Naive B cell (primary cell): ENCODE measurements around the gene UAP1L1. TPM values are rescaled to one million over a fixed set of nuclear protein-coding genes. Genes with fewer than 3 reads are reported as not detected.

Experiments used
- ATAC-seq, 2 donors: fragments of 150-1000 bp; cut with Tn5 transposase; 2 replicates each; pipeline ENCODE4 v1.10.0; 2021; ENCODE audit warnings: low read depth in 2 of 2, mild to moderate bottlenecking in 2 of 2, moderate library complexity in 2 of 2
- DNase-seq: peaks from one replicate; pipeline ENCODE4 v3.0.0; 2022
- H3K27ac Mint-ChIP-seq, 6 donors: one replicate each; pipeline ENCODE4 v1.8.0; 2020 to 2022; ENCODE audit warnings: mild to moderate bottlenecking in 6 of 6, mixed read lengths in 6 of 6, moderate library complexity in 5 of 6, inconsistent platforms in 2 of 6
- H3K27me3 Mint-ChIP-seq, 3 donors: one replicate each; pipeline ENCODE4 v1.8.0; 2021 to 2022; ENCODE audit warnings: mixed read lengths in 3 of 3, mild to moderate bottlenecking in 1 of 3
- H3K36me3 Mint-ChIP-seq, 2 donors: one replicate each; pipeline ENCODE4 v1.8.0; 2020 to 2022; ENCODE audit warnings: mixed read lengths in 2 of 2, inconsistent platforms in 1 of 2, mild to moderate bottlenecking in 1 of 2
- H3K4me1 Mint-ChIP-seq, 3 donors: one replicate each; pipeline ENCODE4 v1.8.0; 2020 to 2022; ENCODE audit warnings: mixed read lengths in 3 of 3, inconsistent platforms in 1 of 3, mild to moderate bottlenecking in 1 of 3, moderate library complexity in 1 of 3
- H3K4me3 Mint-ChIP-seq, 8 donors: one replicate each; pipeline ENCODE4 v1.8.0; 2020 to 2022; ENCODE audit warnings: mild to moderate bottlenecking in 8 of 8, mixed read lengths in 8 of 8, moderate library complexity in 8 of 8, inconsistent platforms in 2 of 8
- H3K9me3 Mint-ChIP-seq, 7 donors: one replicate each; pipeline ENCODE4 v1.8.0; 2020 to 2022; ENCODE audit warnings: mixed read lengths in 7 of 7, mild to moderate bottlenecking in 5 of 7, inconsistent platforms in 2 of 7, moderate library complexity in 1 of 7
- polyA plus RNA-seq, 6 donors: library from polyadenylated mRNA; unstranded; fragments of 300-500 nt; fragmentation: Illumina TruSeq; gene quantifications; one replicate each; pipeline ENCODE4 v1.2.3, GENCODE V29; 2021; ENCODE audit warnings: low read depth in 6 of 6

Gene UAP1L1
- polyA plus RNA-seq, 6 donors from 2014 or later: 1.7 to 6.1 (median 3.5) TPM

GRCh38 chr9:137046088-137046787 lies 31.1 kb upstream of the UAP1L1 start, which contains the start of gene NPDC1:
Gene NPDC1, minus strand, starts transcription at chr9:137046177. Its CDS starts 188 bp downstream, at chr9:137045989.
- Mint-ChIP-seq H3K4me3 (peak within 1 kb of the TSS in 6 of 8 donors; percentile 15 to 65 (median 52)), H3K9me3 (no peaks in the 10 kb centered on the region), H3K4me1 (peaks cover 9 to 20% (median 17%) of the 10 kb centered on the region in 3 donors), H3K27ac (peak within 1 kb of the TSS in 2 of 6 donors; percentile 37 to 51), H3K27me3 (peaks cover 9 to 80% (median 24%) of the 10 kb centered on the region in 3 donors), H3K36me3 (no peaks in the 10 kb centered on the region)
- DNase-seq: peak; percentile 80
- ATAC-seq: peak; percentile 87 to 93

- H3K27me3 Mint-ChIP-seq: peaks cover 9 to 75% (median 24%) of the 10 kb centered on the region in 3 donors
- no peak for ATAC-seq
- H3K9me3 Mint-ChIP-seq: no peaks in the 10 kb centered on the region
- peaks cover 9 to 20% (median 17%) of the 10 kb centered on the region in 3 donors for H3K4me1 Mint-ChIP-seq
- no peaks in the 10 kb centered on the region for H3K36me3 Mint-ChIP-seq
- H3K27ac Mint-ChIP-seq: peak overlapping the region in 1 of 6 donors; percentile 79
- no peak overlapping the region for H3K4me3 Mint-ChIP-seq
- no peak for DNase-seq
Observed at GRCh38 chr9:137048655-137049543, 28.4 kb upstream of the UAP1L1 start.

- Mint-ChIP-seq H3K27me3 (peaks cover 7 to 66% (median 20%) of the 10 kb centered on the region in 3 donors), H3K27ac (peak overlapping the region in 1 of 6 donors; percentile 79), H3K4me3 (no peak overlapping the region), H3K4me1 (peaks cover 8 to 17% (median 13%) of the 10 kb centered on the region in 3 donors), H3K9me3 (no peaks in the 10 kb centered on the region), H3K36me3 (no peaks in the 10 kb centered on the region)
- DNase-seq: no peak
- ATAC-seq: peak; percentile 31 to 34
Observed at GRCh38 chr9:137049544-137050449, 27.5 kb upstream of the UAP1L1 start.

GRCh38 chr9:137050570-137050969 lies 26.7 kb upstream of the UAP1L1 start:
- Mint-ChIP-seq H3K4me3 (no peak overlapping the region), H3K27ac (no peak overlapping the region), H3K4me1 (peaks cover 4 to 12% (median 7%) of the 10 kb centered on the region in 3 donors), H3K9me3 (no peaks in the 10 kb centered on the region), H3K27me3 (peaks cover 5 to 59% (median 16%) of the 10 kb centered on the region in 3 donors), H3K36me3 (no peaks in the 10 kb centered on the region)
- DNase-seq: no peak
- no peak for ATAC-seq

GRCh38 chr9:137051145-137051724 lies 26.1 kb upstream of the UAP1L1 start:
- ATAC-seq (no peak), DNase-seq (no peak)
- Mint-ChIP-seq H3K9me3 (no peaks in the 10 kb centered on the region), H3K4me1 (peaks cover 3 to 11% (median 6%) of the 10 kb centered on the region in 3 donors), H3K36me3 (no peaks in the 10 kb centered on the region), H3K27ac (peak overlapping the region in 1 of 6 donors; percentile 56), H3K27me3 (peaks cover 5 to 58% (median 16%) of the 10 kb centered on the region in 3 donors), H3K4me3 (peak overlapping the region in 1 of 8 donors; percentile 25)

GRCh38 chr9:137052293-137052692 lies 25.0 kb upstream of the UAP1L1 start:
- no peaks in the 10 kb centered on the region for H3K36me3 Mint-ChIP-seq
- peaks cover 0 to 48% (median 16%) of the 10 kb centered on the region in 3 donors for H3K27me3 Mint-ChIP-seq
- H3K4me3 Mint-ChIP-seq: peak overlapping the region in 5 of 8 donors; percentile 33 to 47 (median 40)
- H3K9me3 Mint-ChIP-seq: no peaks in the 10 kb centered on the region
- ATAC-seq (no peak), DNase-seq (no peak)
- H3K27ac Mint-ChIP-seq: no peak overlapping the region
- H3K4me1 Mint-ChIP-seq: peaks cover 0 to 2% (median 0%) of the 10 kb centered on the region in 3 donors

- H3K9me3 Mint-ChIP-seq: no peaks in the 10 kb centered on the region
- H3K36me3 Mint-ChIP-seq: no peaks in the 10 kb centered on the region
- ATAC-seq (peak; percentile 31 to 39), DNase-seq (no peak)
- H3K4me1 Mint-ChIP-seq: peaks cover 0 to 2% (median 0%) of the 10 kb centered on the region in 3 donors
- peak overlapping the region in 6 of 8 donors; percentile 24 to 44 (median 33) for H3K4me3 Mint-ChIP-seq
- H3K27ac Mint-ChIP-seq: no peak overlapping the region
- peaks cover 0 to 38% (median 16%) of the 10 kb centered on the region in 3 donors for H3K27me3 Mint-ChIP-seq
Observed at GRCh38 chr9:137052998-137053943, 24.0 kb upstream of the UAP1L1 start.

- H3K36me3 Mint-ChIP-seq: no peaks in the 10 kb centered on the region
- H3K9me3 Mint-ChIP-seq: no peaks in the 10 kb centered on the region
- peaks cover 0 to 2% (median 0%) of the 10 kb centered on the region in 3 donors for H3K4me1 Mint-ChIP-seq
- H3K4me3 Mint-ChIP-seq: peak within 1 kb of the TSS in 6 of 8 donors; percentile 24 to 70 (median 33)
- peak; percentile 45 to 55 for ATAC-seq
- no peak within 1 kb of the TSS for H3K27ac Mint-ChIP-seq
- H3K27me3 Mint-ChIP-seq: peaks cover 0 to 35% (median 16%) of the 10 kb centered on the region in 3 donors
- DNase-seq: no peak
Observed at GRCh38 chr9:137053944-137054931, 23.1 kb upstream of the UAP1L1 start, which contains the start of gene ENTPD2. Gene ENTPD2, minus strand, starts transcription at chr9:137054061. Its CDS starts 64 bp downstream, at chr9:137053997.

GRCh38 chr9:137054932-137055384 lies 22.4 kb upstream of the UAP1L1 start:
- peaks cover 0 to 28% (median 9%) of the 10 kb centered on the region in 3 donors for H3K27me3 Mint-ChIP-seq
- DNase-seq (no peak), ATAC-seq (no peak)
- H3K36me3 Mint-ChIP-seq: no peaks in the 10 kb centered on the region
- no peaks in the 10 kb centered on the region for H3K9me3 Mint-ChIP-seq
- H3K4me3 Mint-ChIP-seq: peak overlapping the region in 2 of 8 donors; percentile 26 to 30
- H3K4me1 Mint-ChIP-seq: no peaks in the 10 kb centered on the region
- H3K27ac Mint-ChIP-seq: no peak overlapping the region
